Measurements from ENCODE around the gene DQX1.
A peak's percentile ranks its signal among the peaks of the same experiment; 100 is the strongest.

Gene DQX1

GRCh38 chr2:74503506-74504475 lies 22.2 kb downstream of the DQX1 start:
- peak overlapping the region; percentile 60; the same call in 1 of the 2 replicates for H3K4me3 ChIP-seq (ENCODE audit: low read length)
- no peak for TF ChIP-seq ZNF274 (IDR thresholded peaks at IDR 0.05; ENCODE audit: low read depth, low read length)

GRCh38 chr2:74502720-74503505 lies 23.1 kb downstream of the DQX1 start:
- peak overlapping the region; percentile 60; the same call in 1 of the 2 replicates for H3K4me3 ChIP-seq (ENCODE audit: low read length)
- TF ChIP-seq ZNF274 (IDR thresholded peaks at IDR 0.05; ENCODE audit: low read depth, low read length): no peak

GRCh38 chr2:74502147-74502719 lies 23.8 kb downstream of the DQX1 start:
- TF ChIP-seq ZNF274 (IDR thresholded peaks at IDR 0.05; ENCODE audit: low read depth, low read length): no peak
- H3K4me3 ChIP-seq (ENCODE audit: low read length): peak overlapping the region; percentile 60; the same call in 1 of the 2 replicates

GRCh38 chr2:74501335-74502071 lies 24.5 kb downstream of the DQX1 start:
- no peak overlapping the region for H3K4me3 ChIP-seq (ENCODE audit: low read length)
- no peak for TF ChIP-seq ZNF274 (IDR thresholded peaks at IDR 0.05; ENCODE audit: low read depth, low read length)

DNA sequence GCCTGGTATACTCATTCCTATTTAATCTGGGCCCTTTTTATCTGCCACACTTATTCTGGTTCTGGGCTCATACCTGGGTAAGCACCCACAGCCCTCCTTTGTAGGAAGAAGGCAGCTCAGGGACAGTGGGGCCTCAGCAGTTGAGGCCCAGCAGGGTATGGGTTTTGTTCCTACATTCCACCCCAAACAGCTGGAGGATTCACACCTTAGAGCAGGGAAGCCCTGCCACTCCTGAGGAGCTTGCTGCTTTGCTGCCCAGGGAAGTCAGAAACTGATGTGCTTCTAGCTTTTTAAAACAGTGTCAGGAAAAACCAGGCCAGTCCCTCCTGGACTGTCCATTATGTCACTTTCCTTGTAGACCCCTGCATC lies 25.5 kb downstream of the DQX1 start:
- TF ChIP-seq ZNF274 (IDR thresholded peaks at IDR 0.05; ENCODE audit: low read depth, low read length): no peak
- H3K4me3 ChIP-seq (ENCODE audit: low read length): no peak overlapping the region

DNA sequence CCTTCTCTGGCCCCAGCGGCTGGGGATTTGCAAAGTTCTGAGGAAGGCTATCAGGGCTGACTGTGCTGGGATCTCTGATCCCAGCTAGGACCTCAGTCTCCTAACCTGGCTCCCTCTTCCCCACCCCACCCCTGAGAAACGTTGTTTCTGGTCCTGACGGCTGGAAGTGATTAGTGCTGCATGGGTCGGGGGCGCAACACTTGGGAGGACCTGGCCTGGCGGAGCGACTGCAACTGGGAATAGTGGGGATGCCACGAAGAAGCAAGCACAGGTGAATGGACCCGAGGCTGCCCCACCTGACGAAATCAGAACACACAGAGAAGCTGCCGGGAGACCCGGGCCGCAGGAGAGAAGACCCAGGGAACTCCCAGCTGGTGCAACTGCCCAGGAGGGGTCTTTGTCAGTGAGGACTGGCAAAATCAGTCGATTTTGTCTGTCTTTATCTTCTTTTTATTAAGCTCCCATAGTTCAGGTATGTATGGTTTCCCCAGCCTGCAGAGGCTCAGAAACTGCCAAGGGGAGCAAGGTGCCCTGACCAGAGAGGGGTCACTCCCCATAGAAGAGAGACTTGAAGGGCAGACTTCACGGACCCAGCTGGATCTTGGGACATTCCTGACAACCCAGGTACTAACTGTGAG lies 26.0 kb downstream of the DQX1 start:
- no peak overlapping the region for H3K4me3 ChIP-seq (ENCODE audit: low read length)
- no peak for TF ChIP-seq ZNF274 (IDR thresholded peaks at IDR 0.05; ENCODE audit: low read depth, low read length)

DNA sequence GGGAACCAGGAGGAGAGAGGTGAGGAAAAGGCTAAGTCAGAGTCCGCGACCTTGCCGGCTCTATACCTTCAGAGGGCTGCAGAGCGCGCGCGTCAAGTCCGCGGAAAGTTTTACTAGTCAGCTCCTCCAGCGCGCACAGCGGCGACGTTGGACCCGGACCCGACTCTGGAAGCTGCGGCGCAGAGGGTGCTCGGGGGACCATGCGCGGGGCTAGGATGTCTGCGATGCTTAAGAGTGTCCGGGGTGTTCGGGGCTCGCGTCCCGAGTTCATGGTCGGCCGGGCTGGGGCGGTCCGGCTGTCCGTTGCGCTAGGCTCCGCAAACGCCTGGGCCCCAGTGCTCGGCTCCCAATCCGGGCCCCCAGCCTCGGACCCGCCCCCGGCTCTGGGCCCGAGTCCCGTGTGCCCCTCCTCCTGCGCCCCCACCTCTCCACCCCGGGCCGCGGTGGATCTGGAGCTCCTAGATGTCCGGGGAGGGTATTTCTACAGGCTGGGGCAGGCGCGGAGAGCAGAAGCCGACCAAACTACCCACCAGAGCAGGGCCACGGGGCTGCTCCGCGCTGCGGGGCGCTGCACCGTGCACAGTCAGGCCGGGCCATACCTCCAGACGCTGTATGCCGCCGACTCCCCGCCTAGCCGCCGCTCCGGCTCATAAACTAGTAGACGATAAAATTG lies 26.6 kb downstream of the DQX1 start, which contains the start of gene LBX2:
LBX2 (minus strand) TSS at position 337 of the 673 bp plus-strand sequence; CDS start at position 271, 66 bp downstream.
- TF ChIP-seq ZNF274 (IDR thresholded peaks at IDR 0.05; ENCODE audit: low read depth, low read length): no peak
- peak within 1 kb of the TSS; percentile 28; the same call in 1 of the 2 replicates for H3K4me3 ChIP-seq (ENCODE audit: low read length)

GRCh38 chr2:74498500-74499266 lies 27.3 kb downstream of the DQX1 start:
- TF ChIP-seq ZNF274 (IDR thresholded peaks at IDR 0.05; ENCODE audit: low read depth, low read length): no peak
- H3K4me3 ChIP-seq (ENCODE audit: low read length): peak overlapping the region; percentile 28; the same call in 1 of the 2 replicates

DNA sequence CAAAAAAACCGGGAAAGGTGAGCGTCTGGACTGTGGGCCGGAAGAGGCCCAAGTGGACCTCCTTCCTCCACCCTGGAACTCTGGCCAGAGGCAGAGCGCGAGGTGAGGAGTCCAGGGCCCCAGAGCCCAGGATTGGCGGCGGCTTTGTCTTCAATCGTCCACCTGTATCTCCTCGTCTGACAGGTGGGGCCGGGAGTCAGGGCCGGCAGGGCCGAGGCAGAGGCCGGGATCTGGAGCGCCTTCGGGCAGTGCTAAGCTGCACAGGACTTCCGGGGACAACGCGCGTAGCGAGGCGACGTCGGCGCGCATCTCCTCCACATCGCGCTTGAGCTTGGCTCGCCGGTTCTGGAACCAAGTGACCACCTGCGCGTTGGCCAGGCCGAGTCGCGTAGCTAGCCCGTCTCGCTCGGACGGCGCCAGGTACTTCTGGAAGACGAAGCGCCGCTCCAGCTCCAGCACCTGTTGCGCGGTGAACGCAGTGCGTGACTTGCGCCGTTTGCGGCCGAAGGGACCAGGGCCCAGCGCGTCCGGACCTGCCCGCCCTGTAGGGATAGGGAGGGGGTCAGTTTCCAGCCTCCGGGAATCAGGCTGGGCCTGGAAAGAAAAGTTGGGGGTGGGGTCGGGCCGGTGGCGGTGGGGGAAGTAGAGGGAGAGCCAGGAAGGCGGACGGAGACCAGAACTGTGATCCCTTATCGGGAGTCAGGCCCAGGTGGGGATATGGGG lies 28.1 kb downstream of the DQX1 start:
- TF ChIP-seq ZNF274 (IDR thresholded peaks at IDR 0.05; ENCODE audit: low read depth, low read length): no peak
- peak overlapping the region; percentile 28; the same call in 1 of the 2 replicates for H3K4me3 ChIP-seq (ENCODE audit: low read length)

DNA sequence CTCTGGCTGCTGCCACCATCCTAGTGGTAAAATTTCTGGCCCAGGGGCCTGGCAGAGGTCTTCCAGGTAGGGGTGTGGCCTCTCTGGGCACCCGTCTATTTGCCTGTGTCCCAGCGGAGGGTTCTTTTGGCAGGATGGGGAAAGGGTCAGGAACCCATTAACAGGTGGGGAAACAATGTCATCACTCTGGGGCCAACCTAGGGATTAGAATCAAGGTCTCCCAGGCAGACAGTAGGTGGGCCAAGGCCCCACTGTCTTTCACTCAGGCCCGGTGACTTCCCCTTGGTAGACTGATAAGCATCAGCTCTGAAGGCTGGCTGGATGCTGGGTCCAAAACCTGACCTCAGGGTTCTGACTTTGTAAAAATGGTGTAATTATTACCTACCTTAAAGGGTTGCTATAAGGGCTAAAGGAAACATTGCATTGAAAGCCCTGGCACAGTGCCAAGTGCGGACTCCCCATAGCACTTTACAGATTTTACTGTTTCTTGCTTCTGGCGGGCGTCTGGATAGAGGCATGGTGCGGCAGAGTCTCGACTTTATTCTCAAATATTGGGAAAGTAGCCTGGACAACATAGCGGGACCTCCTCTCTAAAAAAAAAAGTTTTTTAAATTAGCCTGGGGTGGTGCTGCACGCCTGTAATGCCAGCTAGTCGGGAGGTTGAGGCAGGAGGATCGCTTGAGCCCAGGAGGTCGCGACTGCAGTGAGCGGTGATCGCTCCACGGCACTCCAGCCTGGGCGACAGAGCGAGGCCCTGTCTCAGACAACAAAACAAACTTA lies 28.8 kb downstream of the DQX1 start:
- no peak for TF ChIP-seq ZNF274 (IDR thresholded peaks at IDR 0.05; ENCODE audit: low read depth, low read length)
- no peak overlapping the region; the same call in 1 of the 2 replicates for H3K4me3 ChIP-seq (ENCODE audit: low read length)
